ENCODE measurements around the gene CYLD. TPM values are rescaled to one million over a fixed set of nuclear protein-coding genes. Genes with fewer than 3 reads are reported as not detected.
A peak's percentile ranks its signal among the peaks of the same experiment; 100 is the strongest.

CYLD gene
- polyA plus RNA-seq, 1 donor (not counting 4 experiments of a cell fraction or from before 2014, with no cell fraction given), result 24.7 TPM

DNA sequence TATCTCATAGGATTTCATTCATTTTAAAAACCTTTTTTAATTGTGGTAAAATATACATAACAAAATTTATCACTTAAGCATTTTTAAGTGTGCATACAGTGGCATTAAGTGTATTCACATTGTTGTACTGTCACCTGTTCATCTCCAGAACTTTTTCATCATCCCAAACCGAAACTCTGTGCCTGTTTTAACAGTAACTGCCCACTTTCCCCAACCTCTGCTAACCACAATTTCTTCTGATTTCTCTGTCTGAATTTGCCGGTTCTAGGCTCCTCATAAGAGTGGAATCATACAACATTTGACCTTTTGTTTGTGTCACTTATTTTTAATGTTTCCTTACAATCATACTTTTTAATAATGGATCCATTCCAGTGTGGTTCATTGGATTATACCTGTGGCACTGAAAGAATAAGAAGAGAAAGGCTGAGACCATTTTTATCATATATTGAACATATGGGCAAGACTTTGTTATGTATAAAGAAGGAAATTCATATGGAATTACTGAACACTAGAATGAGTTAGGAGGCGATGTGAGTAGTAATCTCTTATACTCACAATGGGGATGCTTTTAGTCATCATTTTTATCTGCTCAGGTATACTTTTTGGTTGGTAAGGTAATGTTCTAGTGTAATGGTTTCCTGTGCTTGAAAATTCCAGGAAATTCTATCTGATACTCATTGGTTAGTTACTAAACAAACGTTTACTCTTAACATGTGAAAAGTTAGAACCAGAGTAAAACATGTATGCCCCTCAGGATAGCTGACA, 10.8 kb downstream of the CYLD start:
- Histone ChIP-seq H2AFZ (ENCODE audit: control insufficient read depth, low read length) (no peak overlapping the region), H3K4me2 (ENCODE audit: control insufficient read depth, extremely low read depth, insufficient read depth, low read depth, low read length) (no peak overlapping the region), H3K36me3 (ENCODE audit: control insufficient read depth in 2 of 2, extremely low read depth in 1 of 2, insufficient read depth in 2 of 2, low read length in 2 of 2) (peaks cover 4 to 13% of the 10 kb centered on the region in 2 experiments), H3K9me1 (ENCODE audit: control insufficient read depth, extremely low read depth, insufficient read depth, low read length) (no peaks in the 10 kb centered on the region), H3K27me3 (ENCODE audit: control insufficient read depth, extremely low read depth, insufficient read depth, low read length) (no peaks in the 10 kb centered on the region), H3K4me1 (ENCODE audit: control insufficient read depth, extremely low read depth, insufficient read depth, low read length) (peaks cover 13% of the 10 kb centered on the region), H3K27ac (ENCODE audit: control insufficient read depth, insufficient read depth, low read length) (no peak overlapping the region), H3K9me3 (ENCODE audit: control insufficient read depth, low read depth, low read length) (no peaks in the 10 kb centered on the region), H3K9ac (ENCODE audit: control insufficient read depth, extremely low read depth, insufficient read depth, low read length) (no peak overlapping the region), H3K79me2 (ENCODE audit: control insufficient read depth, insufficient read depth, low read length) (no peaks in the 10 kb centered on the region), H4K20me1 (ENCODE audit: control insufficient read depth, extremely low read depth, insufficient read depth, low read length) (no peaks in the 10 kb centered on the region), H3K4me3 (ENCODE audit: control insufficient read depth in 2 of 3, extremely low read depth in 1 of 3, insufficient read depth in 2 of 3, low read depth in 1 of 3, low read length in 3 of 3) (no peak overlapping the region)
- DNase-seq (ENCODE audit: low read depth, low spot score) (no peak), FAIRE-seq (no peak)
- TF ChIP-seq, protein P1, sequence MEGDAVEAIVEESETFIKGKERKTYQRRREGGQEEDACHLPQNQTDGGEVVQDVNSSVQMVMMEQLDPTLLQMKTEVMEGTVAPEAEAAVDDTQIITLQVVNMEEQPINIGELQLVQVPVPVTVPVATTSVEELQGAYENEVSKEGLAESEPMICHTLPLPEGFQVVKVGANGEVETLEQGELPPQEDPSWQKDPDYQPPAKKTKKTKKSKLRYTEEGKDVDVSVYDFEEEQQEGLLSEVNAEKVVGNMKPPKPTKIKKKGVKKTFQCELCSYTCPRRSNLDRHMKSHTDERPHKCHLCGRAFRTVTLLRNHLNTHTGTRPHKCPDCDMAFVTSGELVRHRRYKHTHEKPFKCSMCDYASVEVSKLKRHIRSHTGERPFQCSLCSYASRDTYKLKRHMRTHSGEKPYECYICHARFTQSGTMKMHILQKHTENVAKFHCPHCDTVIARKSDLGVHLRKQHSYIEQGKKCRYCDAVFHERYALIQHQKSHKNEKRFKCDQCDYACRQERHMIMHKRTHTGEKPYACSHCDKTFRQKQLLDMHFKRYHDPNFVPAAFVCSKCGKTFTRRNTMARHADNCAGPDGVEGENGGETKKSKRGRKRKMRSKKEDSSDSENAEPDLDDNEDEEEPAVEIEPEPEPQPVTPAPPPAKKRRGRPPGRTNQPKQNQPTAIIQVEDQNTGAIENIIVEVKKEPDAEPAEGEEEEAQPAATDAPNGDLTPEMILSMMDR (optimal IDR thresholded peaks at IDR 0.05 in 1 of 3, IDR thresholded peaks at IDR 0.05 in 1 of 3, conservative IDR thresholded peaks at IDR 0.05 in 1 of 3; ENCODE audit: extremely low read depth in 1 of 3, insufficient read depth in 2 of 3, low read length in 3 of 3), result no peak
- no peak for TF ChIP-seq EZH2 (IDR thresholded peaks at IDR 0.05; ENCODE audit: low read length)
- dilution Hi-C loops (cut with MboI; ENCODE audit: extremely low pct_ligation_motif_present, low sequenced_read_pairs), result no loop called here

GRCh38 chr16:50756473-50756872, 14.6 kb downstream of the CYLD start:
- H3K9me3 ChIP-seq (ENCODE audit: control insufficient read depth, low read depth, low read length), result no peaks in the 10 kb centered on the region
- FAIRE-seq (no peak), DNase-seq (ENCODE audit: low read depth, low spot score) (no peak)
- dilution Hi-C loops (cut with MboI; ENCODE audit: extremely low pct_ligation_motif_present, low sequenced_read_pairs), result no loop called here
- H3K9ac ChIP-seq (ENCODE audit: control insufficient read depth, extremely low read depth, insufficient read depth, low read length), result no peak overlapping the region
- H3K27ac ChIP-seq (ENCODE audit: control insufficient read depth, insufficient read depth, low read length), result peak overlapping the region; percentile 26
- H3K9me1 ChIP-seq (ENCODE audit: control insufficient read depth, extremely low read depth, insufficient read depth, low read length), result no peaks in the 10 kb centered on the region
- H3K4me1 ChIP-seq (ENCODE audit: control insufficient read depth, extremely low read depth, insufficient read depth, low read length), result peaks cover 10% of the 10 kb centered on the region
- peaks cover 5 to 10% of the 10 kb centered on the region in 2 experiments for H3K36me3 ChIP-seq (ENCODE audit: control insufficient read depth in 2 of 2, extremely low read depth in 1 of 2, insufficient read depth in 2 of 2, low read length in 2 of 2)
- H3K4me2 ChIP-seq (ENCODE audit: control insufficient read depth, extremely low read depth, insufficient read depth, low read depth, low read length), result peak overlapping the region; percentile 58
- no peak overlapping the region for H2AFZ ChIP-seq (ENCODE audit: control insufficient read depth, low read length)
- no peaks in the 10 kb centered on the region for H3K27me3 ChIP-seq (ENCODE audit: control insufficient read depth, extremely low read depth, insufficient read depth, low read length)
- peaks cover 15% of the 10 kb centered on the region for H3K79me2 ChIP-seq (ENCODE audit: control insufficient read depth, insufficient read depth, low read length)
- H3K4me3 ChIP-seq (ENCODE audit: control insufficient read depth in 2 of 3, extremely low read depth in 1 of 3, insufficient read depth in 2 of 3, low read depth in 1 of 3, low read length in 3 of 3), result no peak overlapping the region
- TF ChIP-seq EZH2 (IDR thresholded peaks at IDR 0.05; ENCODE audit: low read length), result no peak
- TF ChIP-seq, protein P1 (optimal IDR thresholded peaks at IDR 0.05 in 1 of 3, IDR thresholded peaks at IDR 0.05 in 1 of 3, conservative IDR thresholded peaks at IDR 0.05 in 1 of 3; ENCODE audit: extremely low read depth in 1 of 3, insufficient read depth in 2 of 3, low read length in 3 of 3), result no peak
- no peaks in the 10 kb centered on the region for H4K20me1 ChIP-seq (ENCODE audit: control insufficient read depth, extremely low read depth, insufficient read depth, low read length)
